ENCODE results near the gene CAMK4.
A peak's percentile ranks its signal among the peaks of the same experiment; 100 is the strongest.

The CAMK4 gene

GRCh38 chr5:111280282-111280951 is 56.2 kb downstream of the CAMK4 start:
- Mint-ChIP-seq H3K9me3 (no peaks in the 10 kb centered on the region), H3K27ac (peak overlapping the region in 2 of 3 experiments; percentile 5 to 38), H3K4me1 (peaks cover 28% of the 10 kb centered on the region), H3K27me3 (ENCODE audit: low read depth) (no peaks in the 10 kb centered on the region), H3K36me3 (ENCODE audit: low read depth) (no peaks in the 10 kb centered on the region), H3K4me3 (no peak overlapping the region)
- TF ChIP-seq CTCF (IDR thresholded peaks at IDR 0.05; ENCODE audit: unreplicated experiment in 3 of 3): no peak

GRCh38 chr5:111282798-111283197 is 58.6 kb downstream of the CAMK4 start:
- Mint-ChIP-seq H3K36me3 (ENCODE audit: low read depth) (no peaks in the 10 kb centered on the region), H3K27me3 (ENCODE audit: low read depth) (no peaks in the 10 kb centered on the region), H3K27ac (no peak overlapping the region), H3K4me3 (no peak overlapping the region), H3K9me3 (no peaks in the 10 kb centered on the region), H3K4me1 (peaks cover 21% of the 10 kb centered on the region)
- no peak for TF ChIP-seq CTCF (IDR thresholded peaks at IDR 0.05; ENCODE audit: unreplicated experiment in 3 of 3)

GRCh38 chr5:111284825-111285224 is 60.6 kb downstream of the CAMK4 start:
- no peak overlapping the region for H3K27ac Mint-ChIP-seq

GRCh38 chr5:111294551-111294950 is 70.4 kb downstream of the CAMK4 start:
- Mint-ChIP-seq H3K36me3 (ENCODE audit: low read depth) (no peaks in the 10 kb centered on the region), H3K27ac (no peak overlapping the region), H3K27me3 (ENCODE audit: low read depth) (no peaks in the 10 kb centered on the region), H3K4me3 (no peak overlapping the region), H3K9me3 (peaks cover 6% of the 10 kb centered on the region), H3K4me1 (no peaks in the 10 kb centered on the region)
- TF ChIP-seq CTCF (IDR thresholded peaks at IDR 0.05; ENCODE audit: unreplicated experiment in 3 of 3): no peak

More at GRCh38 chr5:111284825-111285224, 60.6 kb downstream of the CAMK4 start:
- Mint-ChIP-seq H3K4me1 (peaks cover 13% of the 10 kb centered on the region), H3K36me3 (ENCODE audit: low read depth) (no peaks in the 10 kb centered on the region), H3K4me3 (no peak overlapping the region), H3K9me3 (no peaks in the 10 kb centered on the region), H3K27me3 (ENCODE audit: low read depth) (no peaks in the 10 kb centered on the region)
- TF ChIP-seq CTCF (IDR thresholded peaks at IDR 0.05; ENCODE audit: unreplicated experiment in 3 of 3): no peak

- Mint-ChIP-seq H3K4me1 (no peaks in the 10 kb centered on the region), H3K9me3 (peaks cover 10% of the 10 kb centered on the region)
Measured at GRCh38 chr5:111295649-111296048, 71.5 kb downstream of the CAMK4 start.

More at GRCh38 chr5:111295649-111296048, 71.5 kb downstream of the CAMK4 start:
- H3K4me3 Mint-ChIP-seq: no peak overlapping the region
- H3K27me3 Mint-ChIP-seq (ENCODE audit: low read depth): no peaks in the 10 kb centered on the region
- TF ChIP-seq CTCF (IDR thresholded peaks at IDR 0.05; ENCODE audit: unreplicated experiment in 3 of 3): no peak
- no peak overlapping the region for H3K27ac Mint-ChIP-seq
- H3K36me3 Mint-ChIP-seq (ENCODE audit: low read depth): no peaks in the 10 kb centered on the region
